K562 (cell line): ENCODE measurements around the gene TGFBR2. TPM values are rescaled to one million over a fixed set of nuclear protein-coding genes. Genes with fewer than 3 reads are reported as not detected.

Source experiments
- ATAC-seq: fragments of 200-7000 bp; cut with Tn5 transposase; 3 replicates; pipeline ENCODE4 v1.9.1; 2020; ENCODE audit warnings: moderate library complexity
- BruUV-seq: library from RNA; stranded (reverse); fragments of 400-500 nt; replicated peaks from 2 replicates; lab custom pipeline; 2021; lab: Mats Ljungman, UMichigan
- CTCF ChIA-PET: fragments of 300-600 bp; formaldehyde crosslinking; extraction: SDS; loops from one replicate; lab custom pipeline; 2021; ENCODE audit warnings: low intra/inter-chr PET ratio; lab: Yijun Ruan, JAX
- POLR2A ChIA-PET: fragments of 300-600, 350-650 bp; sonication (Branson Sonifier 250); formaldehyde crosslinking; extraction: SDS; loops from one replicate; lab custom pipeline; 2021; ENCODE audit warnings: antibody characterized with exemption, inconsistent platforms; lab: Yijun Ruan, JAX
- DNase-seq, 4 experiments: peaks; one replicate each; pipeline versions ENCODE4 v3.0.0 to v3.0.0-alpha.2; 2011 to 2018; ENCODE audit warnings: low spot score in 3 of 4, mixed read lengths in 3 of 4; ENCODE audit errors: extremely low read depth in 1 of 4
- FAIRE-seq: peaks from 2 replicates; lab custom pipeline; 2011; peaks lifted over from hg19 to GRCh38; lab: Jason Lieb, UNC
- H2AFZ ChIP-seq: 2 replicates; pipeline ENCODE4 v1.6.0; 2011; ENCODE audit warnings: low read depth, low read length, control low read depth, inconsistent platforms
- H3K27ac ChIP-seq: fragments of 200-600 bp; 3 replicates; pipeline ENCODE4 v1.8.0; 2011; ENCODE audit warnings: low read depth, mild to moderate bottlenecking, control low read depth, inconsistent platforms, low read length, moderate library complexity, mixed read lengths; ENCODE audit errors: extremely low read depth
- H3K27me3 ChIP-seq, 2 experiments: fragments of 300-600 bp in 1 of 2; 2 replicates in 1 of 2; 3 replicates in 1 of 2; pipeline versions ENCODE4 v1.6.0 to v1.8.0; 2011; ENCODE audit warnings: inconsistent platforms in 2 of 2, low read length in 2 of 2, mild to moderate bottlenecking in 1 of 2, mixed read lengths in 1 of 2, moderate library complexity in 1 of 2; ENCODE audit not compliant: control insufficient read depth in 2 of 2, insufficient read depth in 2 of 2
- H3K36me3 ChIP-seq: fragments of 300-600 bp; 3 replicates; pipeline ENCODE4 v1.8.0; 2011; ENCODE audit warnings: mild to moderate bottlenecking, low read length, inconsistent platforms; ENCODE audit not compliant: control insufficient read depth, insufficient read depth
- H3K4me1 ChIP-seq, 2 experiments: fragments of 200-600 bp in 1 of 2; replicated peaks in 1 of 2; 2 replicates in 1 of 2; 3 replicates in 1 of 2; pipeline versions ENCODE4 v1.5.1 to v1.8.0; 2011; ENCODE audit warnings: inconsistent platforms in 2 of 2, low read length in 2 of 2, mild to moderate bottlenecking in 1 of 2, mixed read lengths in 1 of 2, moderate library complexity in 1 of 2; ENCODE audit not compliant: control insufficient read depth in 2 of 2, insufficient read depth in 2 of 2
- H3K4me2 ChIP-seq: 2 replicates; pipeline ENCODE4 v1.6.1; 2011; ENCODE audit warnings: low read length, control low read depth, inconsistent platforms, mixed read lengths; ENCODE audit not compliant: insufficient read depth
- H3K4me3 ChIP-seq: fragments of 200-600 bp; sonication (generic), shearing (Covaris generic); 2 replicates; pipeline ENCODE4 v1.5.1; 2016; ENCODE audit warnings: control low read depth, inconsistent platforms
- H3K79me2 ChIP-seq: fragments of 200-600 bp; 3 replicates; pipeline ENCODE4 v1.8.0; 2011; ENCODE audit warnings: low read length, inconsistent platforms; ENCODE audit not compliant: control insufficient read depth, insufficient read depth
- H3K9ac ChIP-seq, 2 experiments: 2 replicates each; pipeline versions ENCODE4 v1.6.0 to v1.6.1; 2011; ENCODE audit warnings: low read depth in 2 of 2, low read length in 2 of 2, control low read depth in 1 of 2, inconsistent platforms in 1 of 2, mild to moderate bottlenecking in 1 of 2, mixed read lengths in 1 of 2; ENCODE audit not compliant: insufficient read depth in 1 of 2
- H3K9me1 ChIP-seq: one replicate; pipeline ENCODE4 v1.6.0; 2011; ENCODE audit warnings: inconsistent platforms, mild to moderate bottlenecking, low read length, moderate library complexity; ENCODE audit not compliant: control insufficient read depth, insufficient read depth
- H3K9me3 ChIP-seq: replicated peaks from 2 replicates; pipeline ENCODE4 v1.5.1; 2011; ENCODE audit warnings: low read depth, low read length, inconsistent platforms; ENCODE audit not compliant: control insufficient read depth, insufficient read depth
- H4K20me1 ChIP-seq: replicated peaks from 2 replicates; pipeline ENCODE4 v1.6.1; 2011; ENCODE audit warnings: low read length, inconsistent platforms, mixed read lengths; ENCODE audit not compliant: control insufficient read depth, insufficient read depth
- BRF1 ChIP-seq: IDR thresholded peaks from 3 replicates; pipeline ENCODE4 v1.6.1; 2011; ENCODE audit warnings: borderline replicate concordance, mild to moderate bottlenecking; ENCODE audit not compliant: insufficient read length; ENCODE audit errors: extremely low read depth
- CBFA2T3 ChIP-seq: fragments of 450-650 bp; IDR thresholded peaks from 2 replicates; pipeline ENCODE4 v1.6.1; 2017
- FOSL1 ChIP-seq: fragments of 200-800 bp; sonication (Bioruptor generic); conservative IDR thresholded peaks from 2 replicates; pipeline ENCODE4 v1.6.1; 2016; ENCODE audit warnings: missing genetic modification characterization, missing compliant biosample characterization
- GABPB1 ChIP-seq: sonication (generic); formaldehyde crosslinking; IDR thresholded peaks from 2 replicates; pipeline ENCODE4 v1.8.0; 2022; ENCODE audit warnings: mild to moderate bottlenecking, missing genetic modification reagents
- NR2F6 ChIP-seq: fragments of 450-650 bp; formaldehyde crosslinking; IDR thresholded peaks from 2 replicates; pipeline ENCODE4 v1.4.0; 2020; ENCODE audit warnings: mild to moderate bottlenecking
- RAD21 ChIP-seq, 2 experiments: fragments of 250-450 bp in 1 of 2; fragments of 450-650 bp in 1 of 2; sonication (Bioruptor Pico) in 1 of 2; formaldehyde crosslinking in 1 of 2; IDR thresholded peaks in 1 of 2; conservative IDR thresholded peaks in 1 of 2; 2 replicates each; pipeline versions ENCODE4 v1.4.0 to v1.8.0; 2020 to 2022; ENCODE audit warnings: mild to moderate bottlenecking in 2 of 2, moderate library complexity in 1 of 2
- RB1 ChIP-seq: fragments of 450-650 bp; IDR thresholded peaks from 2 replicates; pipeline ENCODE4 v1.6.1; 2017; ENCODE audit warnings: low read depth, mild to moderate bottlenecking
- ZBTB8A ChIP-seq: fragments of 450-650 bp; IDR thresholded peaks from 2 replicates; pipeline ENCODE4 v1.6.1; 2018; ENCODE audit warnings: mild to moderate bottlenecking, moderate library complexity; ENCODE audit not compliant: partially characterized antibody
- ZNF316 ChIP-seq: fragments of 450-650 bp; IDR thresholded peaks from 2 replicates; pipeline ENCODE4 v1.6.1; 2016
- WGBS: fragments of 100-300 bp; shearing (Covaris generic); methylation state at CpG from one replicate; pipeline ENCODE4 v1.1.6; 2016; ENCODE audit warnings: low coverage, mixed read lengths; ENCODE audit not compliant: insufficient coverage; ENCODE audit errors: missing lambda C conversion rate; 5-methylcytosine and 5-hydroxymethylcytosine counted together
- in situ Hi-C: fragments of 300-500 bp; cut with MboI; formaldehyde crosslinking; loops from 4 replicates; pipeline ENCODE4 v1.15.0; 2018; ENCODE audit warnings: inconsistent platforms, mixed read lengths
- intact Hi-C: fragments of 100-400 bp; cut with micrococcal nuclease; formaldehyde crosslinking; loops from 2 replicates; pipeline ENCODE4 v1.14.2; 2022
- polyA plus RNA-seq, 8 experiments: library from polyadenylated mRNA; depleted of rRNA in 4 of 8; stranded (reverse) in 5 of 8; unstranded in 3 of 8; fragments of >200 nt; fragmentation: Nextera tagmentation in 2 of 8; fragmentation: Illumina TruSeq in 1 of 8; extraction: Ambion mirVana in 2 of 8; extraction: Trizol in 1 of 8; gene quantifications; 2 replicates each; pipeline versions ENCODE4 v1.2.1 to v1.2.3, GENCODE V29; 2011 to 2014; ENCODE audit warnings: inconsistent platforms in 1 of 8, missing spikeins in 1 of 8
- total RNA-seq, 7 experiments: library from RNA; depleted of rRNA in 6 of 7; stranded (reverse); fragments of >200 nt in 6 of 7; fragmentation: Illumina TruSeq in 2 of 7; extraction: Trizol in 2 of 7; gene quantifications; 2 replicates each; pipeline versions ENCODE4 v1.2.1 to v1.2.3, GENCODE V29; 2011 to 2021; ENCODE audit warnings: low replicate concordance in 1 of 7
- TF ChIP-seq, protein P1 (sequence below): fragments of 450-650 bp; IDR thresholded peaks from 2 replicates; pipeline ENCODE4 v1.6.1; 2016
- TF ChIP-seq, protein P2 (sequence below): fragments of 250-450 bp; sonication (Bioruptor Pico); IDR thresholded peaks from 2 replicates; pipeline ENCODE4 v1.5.0; 2020; ENCODE audit warnings: mild to moderate bottlenecking

The TGFBR2 gene
- total and polyA plus RNA-seq, 9 of the 15 experiments (the other 6 are each of a cell fraction or from before 2014, with no cell fraction given), result 0.11 to 0.84 (median 0.24) TPM

DNA sequence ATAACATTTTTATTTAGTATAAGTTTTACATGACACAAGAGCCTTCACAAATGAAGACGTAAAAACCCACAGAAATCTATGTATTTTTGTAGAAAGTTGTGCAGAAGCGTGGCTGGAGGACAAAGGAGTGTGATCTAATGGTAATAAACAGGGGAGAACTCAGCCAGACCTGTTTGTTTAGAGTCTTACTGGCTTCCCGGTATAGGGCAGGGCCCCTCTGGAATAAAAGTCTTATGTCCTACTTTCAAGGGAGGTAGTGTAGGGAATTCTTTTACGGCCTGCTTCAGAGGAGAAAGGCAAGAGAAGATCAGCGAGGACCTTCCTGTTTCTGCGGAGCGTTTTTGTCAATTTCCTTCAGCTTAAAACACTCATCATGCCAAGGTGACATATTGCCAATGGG, 103.6 kb downstream of the TGFBR2 start:
- no peaks in the 10 kb centered on the region for H3K4me1 ChIP-seq
- BruUV-seq, result no TSS peak
- H3K79me2 ChIP-seq, result no peaks in the 10 kb centered on the region
- H2AFZ ChIP-seq, result no peak overlapping the region
- in situ Hi-C loops, result no loop called here
- H4K20me1 ChIP-seq, result no peaks in the 10 kb centered on the region
- intact Hi-C loops, result no loop called here
- POLR2A ChIA-PET, result no interaction called here
- DNase-seq, result no peak
- H3K27me3 ChIP-seq, result no peaks in the 10 kb centered on the region
- no peak overlapping the region for H3K27ac ChIP-seq
- FAIRE-seq, result no peak
- WGBS, result 4% methylated on average over 7 of the region's 7 CpGs
- H3K36me3 ChIP-seq, result no peaks in the 10 kb centered on the region
- no peak overlapping the region for H3K4me2 ChIP-seq
- no peaks in the 10 kb centered on the region for H3K9me3 ChIP-seq
- TF ChIP-seq NR2F6 (CRISPR knock-in tag), result no peak
- TF ChIP-seq FOSL1 (tag), result no peak
- TF ChIP-seq RAD21 (CRISPR knock-in tag; conservative IDR thresholded peaks at IDR 0.05 in 1 of 2, IDR thresholded peaks at IDR 0.05 in 1 of 2), result no peak
- TF ChIP-seq, protein P1, sequence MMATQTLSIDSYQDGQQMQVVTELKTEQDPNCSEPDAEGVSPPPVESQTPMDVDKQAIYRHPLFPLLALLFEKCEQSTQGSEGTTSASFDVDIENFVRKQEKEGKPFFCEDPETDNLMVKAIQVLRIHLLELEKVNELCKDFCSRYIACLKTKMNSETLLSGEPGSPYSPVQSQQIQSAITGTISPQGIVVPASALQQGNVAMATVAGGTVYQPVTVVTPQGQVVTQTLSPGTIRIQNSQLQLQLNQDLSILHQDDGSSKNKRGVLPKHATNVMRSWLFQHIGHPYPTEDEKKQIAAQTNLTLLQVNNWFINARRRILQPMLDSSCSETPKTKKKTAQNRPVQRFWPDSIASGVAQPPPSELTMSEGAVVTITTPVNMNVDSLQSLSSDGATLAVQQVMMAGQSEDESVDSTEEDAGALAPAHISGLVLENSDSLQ, result no peak
- no peak for TF ChIP-seq BRF1
- no peak for TF ChIP-seq GABPB1 (CRISPR knock-in tag)
- TF ChIP-seq ZBTB8A, result no peak
- TF ChIP-seq ZNF316, result no peak
- TF ChIP-seq RB1, result no peak
- TF ChIP-seq, protein P2, sequence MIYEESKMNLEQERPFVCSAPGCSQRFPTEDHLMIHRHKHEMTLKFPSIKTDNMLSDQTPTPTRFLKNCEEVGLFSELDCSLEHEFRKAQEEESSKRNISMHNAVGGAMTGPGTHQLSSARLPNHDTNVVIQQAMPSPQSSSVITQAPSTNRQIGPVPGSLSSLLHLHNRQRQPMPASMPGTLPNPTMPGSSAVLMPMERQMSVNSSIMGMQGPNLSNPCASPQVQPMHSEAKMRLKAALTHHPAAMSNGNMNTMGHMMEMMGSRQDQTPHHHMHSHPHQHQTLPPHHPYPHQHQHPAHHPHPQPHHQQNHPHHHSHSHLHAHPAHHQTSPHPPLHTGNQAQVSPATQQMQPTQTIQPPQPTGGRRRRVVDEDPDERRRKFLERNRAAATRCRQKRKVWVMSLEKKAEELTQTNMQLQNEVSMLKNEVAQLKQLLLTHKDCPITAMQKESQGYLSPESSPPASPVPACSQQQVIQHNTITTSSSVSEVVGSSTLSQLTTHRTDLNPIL (CRISPR knock-in tag), result no peak
- no peak for TF ChIP-seq CBFA2T3
- TF ChIP-seq, all 486 proteins: peak for 0
- H3K9me1 ChIP-seq, result no peaks in the 10 kb centered on the region
- no peak overlapping the region for H3K4me3 ChIP-seq
- ATAC-seq, result no peak
- CTCF ChIA-PET, result no interaction called here
- H3K9ac ChIP-seq, result no peak overlapping the region
